NT2/D1 (cell line): Measurements from ENCODE around the gene EFCAB6.

Experiments
- SUZ12 ChIP-seq: IDR thresholded peaks from 2 replicates; pipeline ENCODE4 v1.6.1; 2011; ENCODE audit not compliant: insufficient read length, insufficient read depth; ENCODE audit errors: extremely low read depth
- YY1 ChIP-seq: IDR thresholded peaks from 2 replicates; pipeline ENCODE4 v1.6.1; 2011; ENCODE audit not compliant: insufficient read length, insufficient read depth

DNA sequence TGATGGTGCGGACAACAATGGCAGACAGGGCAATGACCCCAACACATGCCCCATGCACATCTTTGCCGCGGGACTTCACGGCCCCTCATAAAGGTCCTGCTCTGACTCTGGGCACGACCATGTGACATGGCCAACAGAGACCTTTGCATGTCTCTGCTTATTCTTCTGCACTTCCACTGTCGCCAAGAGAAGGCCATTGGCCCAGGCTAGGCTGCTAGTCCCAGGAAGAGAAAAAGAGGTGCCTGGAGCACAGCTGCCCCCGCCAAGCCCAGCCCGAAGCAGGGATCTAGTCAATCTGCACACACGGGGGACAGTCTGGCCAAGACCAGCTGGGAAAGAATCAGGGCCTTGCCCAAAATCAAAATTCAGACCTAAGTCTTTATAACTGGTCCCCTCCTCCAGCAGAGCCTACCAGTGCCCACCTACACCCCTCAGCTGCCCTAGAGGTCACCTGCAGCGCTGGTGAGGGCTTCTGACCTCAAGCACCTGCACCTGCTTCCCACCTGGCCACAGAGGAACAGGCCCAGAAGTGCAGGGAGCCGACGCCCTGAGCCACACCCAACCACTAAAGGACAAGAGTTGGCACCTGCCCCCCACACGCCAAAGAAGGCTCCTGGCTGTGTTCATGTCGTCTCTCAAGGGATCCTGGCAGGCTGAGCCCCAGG lies 42.1 kb upstream of the EFCAB6 start:
- no peak for TF ChIP-seq YY1
- TF ChIP-seq SUZ12 = no peak
